CD14-positive monocyte (primary cell): ENCODE data around the gene APOBEC3B. TPM values are rescaled to one million over a fixed set of nuclear protein-coding genes. Genes with fewer than 3 reads are reported as not detected.

Source experiments
- DNase-seq, 3 donors: peaks; one replicate each; pipeline ENCODE4 v3.0.0-alpha.2; 2011 to 2022
- H2AFZ ChIP-seq: 2 replicates; pipeline ENCODE4 v1.6.0; 2012; ENCODE audit warnings: mild to moderate bottlenecking, low read depth, low read length, inconsistent platforms; ENCODE audit not compliant: insufficient read depth, poor library complexity, severe bottlenecking
- H3K27ac ChIP-seq, 2 donors: 1 replicate in 1 of 2; 2 replicates in 1 of 2; pipeline ENCODE4 v1.5.1; 2012 to 2013; ENCODE audit warnings: low read length in 2 of 2, control low read depth in 1 of 2, inconsistent platforms in 1 of 2, low read depth in 1 of 2, mild to moderate bottlenecking in 1 of 2
- H3K27me3 ChIP-seq, 2 donors: one replicate each; pipeline versions ENCODE4 v1.6.0 to v1.6.1; 2011 to 2013; ENCODE audit warnings: low read length in 2 of 2; ENCODE audit not compliant: control insufficient read depth in 2 of 2, insufficient read depth in 2 of 2
- H3K36me3 ChIP-seq, 2 donors: replicated peaks in 1 of 2; 1 replicate in 1 of 2; 2 replicates in 1 of 2; pipeline versions ENCODE4 v1.5.1 to v1.6.1; 2012 to 2013; ENCODE audit warnings: low read length in 2 of 2, control low read depth in 1 of 2, inconsistent platforms in 1 of 2, mild to moderate bottlenecking in 1 of 2; ENCODE audit not compliant: insufficient read depth in 2 of 2, control insufficient read depth in 1 of 2
- H3K4me1 ChIP-seq, 2 donors: 1 replicate in 1 of 2; 2 replicates in 1 of 2; pipeline versions ENCODE4 v1.5.1 to v1.6.1; 2012 to 2013; ENCODE audit warnings: low read length in 2 of 2, control low read depth in 1 of 2, inconsistent platforms in 1 of 2, mild to moderate bottlenecking in 1 of 2, moderate library complexity in 1 of 2; ENCODE audit not compliant: insufficient read depth in 2 of 2, control insufficient read depth in 1 of 2
- H3K4me2 ChIP-seq: replicated peaks from 2 replicates; pipeline ENCODE3; 2012; ENCODE audit warnings: low read length, moderate library complexity, mild to moderate bottlenecking; ENCODE audit not compliant: poor library complexity, severe bottlenecking; ENCODE audit errors: extremely low read depth
- H3K4me3 ChIP-seq, 3 experiments: fragments of 200-600 bp in 1 of 3; sonication (generic) in 1 of 3; replicated peaks in 1 of 3; 1 replicate in 2 of 3; 2 replicates in 1 of 3; pipeline ENCODE4 v1.5.1; 2011 to 2013; ENCODE audit warnings: low read length in 3 of 3, mild to moderate bottlenecking in 3 of 3, control low read depth in 2 of 3, low read depth in 2 of 3, inconsistent platforms in 1 of 3, moderate library complexity in 1 of 3
- H3K79me2 ChIP-seq: 2 replicates; pipeline ENCODE4 v1.6.0; 2012; ENCODE audit warnings: mild to moderate bottlenecking, control low read depth, inconsistent platforms, low read length, moderate library complexity; ENCODE audit not compliant: insufficient read depth
- H3K9ac ChIP-seq: 2 replicates; pipeline ENCODE4 v1.6.0; 2017; ENCODE audit warnings: low read length, mild to moderate bottlenecking; ENCODE audit not compliant: insufficient read depth, poor library complexity, severe bottlenecking
- H3K9me3 ChIP-seq, 2 donors: replicated peaks in 1 of 2; 1 replicate in 1 of 2; 2 replicates in 1 of 2; pipeline versions ENCODE4 v1.5.1 to v1.6.1; 2012 to 2013; ENCODE audit warnings: low read length in 2 of 2, control low read depth in 1 of 2; ENCODE audit not compliant: control insufficient read depth in 1 of 2, insufficient read depth in 1 of 2
- H4K20me1 ChIP-seq: 2 replicates; pipeline ENCODE4 v1.6.0; 2012; ENCODE audit warnings: mild to moderate bottlenecking, low read length, control low read depth, moderate library complexity; ENCODE audit not compliant: insufficient read depth
- H3K27ac Mint-ChIP-seq, 7 donors: one replicate each; pipeline ENCODE4 v1.8.0; 2020; ENCODE audit warnings: mild to moderate bottlenecking in 7 of 7, mixed read lengths in 7 of 7, moderate library complexity in 6 of 7, inconsistent platforms in 2 of 7
- H3K27me3 Mint-ChIP-seq, 3 donors: one replicate each; pipeline ENCODE4 v1.8.0; 2021 to 2022; ENCODE audit warnings: low read depth in 3 of 3, mild to moderate bottlenecking in 3 of 3, mixed read lengths in 3 of 3, moderate library complexity in 3 of 3, inconsistent platforms in 1 of 3
- H3K36me3 Mint-ChIP-seq, 2 donors: one replicate each; pipeline ENCODE4 v1.8.0; 2020; ENCODE audit warnings: mixed read lengths in 2 of 2, inconsistent platforms in 1 of 2, mild to moderate bottlenecking in 1 of 2
- H3K4me1 Mint-ChIP-seq: one replicate; pipeline ENCODE4 v1.8.0; 2020; ENCODE audit warnings: mild to moderate bottlenecking, mixed read lengths
- H3K4me3 Mint-ChIP-seq, 2 donors: one replicate each; pipeline ENCODE4 v1.8.0; 2020; ENCODE audit warnings: mild to moderate bottlenecking in 2 of 2, mixed read lengths in 2 of 2, moderate library complexity in 1 of 2
- H3K9me3 Mint-ChIP-seq, 7 donors: one replicate each; pipeline ENCODE4 v1.8.0; 2020 to 2022; ENCODE audit warnings: mixed read lengths in 7 of 7, mild to moderate bottlenecking in 6 of 7, moderate library complexity in 6 of 7, inconsistent platforms in 2 of 7
- WGBS: methylation state at CpG from one replicate; pipeline ENCODE4 v1.1.5; 2013; ENCODE audit warnings: missing lambda C conversion rate; ENCODE audit not compliant: insufficient coverage; 5-methylcytosine and 5-hydroxymethylcytosine counted together
- intact Hi-C, 2 donors: fragments of 100-400 bp; cut with micrococcal nuclease; formaldehyde crosslinking; loops; one replicate each; pipeline versions ENCODE4 v1.15.0 to v1.15.1; 2023
- polyA plus RNA-seq, 3 donors: library from polyadenylated mRNA; depleted of rRNA in 1 of 3; unstranded in 2 of 3; stranded (reverse) in 1 of 3; fragments of 300-500 nt in 2 of 3; fragments of >200 nt in 1 of 3; fragmentation: Illumina TruSeq in 2 of 3; gene quantifications; 1 replicate in 2 of 3; 2 replicates in 1 of 3; pipeline ENCODE4 v1.2.3, GENCODE V29; 2012 to 2021
- TF ChIP-seq, protein P1 (sequence below): fragments of 200-600 bp; IDR thresholded peaks from one replicate; pipeline ENCODE4 v1.8.0; 2022; ENCODE audit warnings: antibody characterized with exemption, mild to moderate bottlenecking

The APOBEC3B gene
- polyA plus RNA-seq, 3 donors: 0.40 to 48.2 (median 12.6) TPM

DNA sequence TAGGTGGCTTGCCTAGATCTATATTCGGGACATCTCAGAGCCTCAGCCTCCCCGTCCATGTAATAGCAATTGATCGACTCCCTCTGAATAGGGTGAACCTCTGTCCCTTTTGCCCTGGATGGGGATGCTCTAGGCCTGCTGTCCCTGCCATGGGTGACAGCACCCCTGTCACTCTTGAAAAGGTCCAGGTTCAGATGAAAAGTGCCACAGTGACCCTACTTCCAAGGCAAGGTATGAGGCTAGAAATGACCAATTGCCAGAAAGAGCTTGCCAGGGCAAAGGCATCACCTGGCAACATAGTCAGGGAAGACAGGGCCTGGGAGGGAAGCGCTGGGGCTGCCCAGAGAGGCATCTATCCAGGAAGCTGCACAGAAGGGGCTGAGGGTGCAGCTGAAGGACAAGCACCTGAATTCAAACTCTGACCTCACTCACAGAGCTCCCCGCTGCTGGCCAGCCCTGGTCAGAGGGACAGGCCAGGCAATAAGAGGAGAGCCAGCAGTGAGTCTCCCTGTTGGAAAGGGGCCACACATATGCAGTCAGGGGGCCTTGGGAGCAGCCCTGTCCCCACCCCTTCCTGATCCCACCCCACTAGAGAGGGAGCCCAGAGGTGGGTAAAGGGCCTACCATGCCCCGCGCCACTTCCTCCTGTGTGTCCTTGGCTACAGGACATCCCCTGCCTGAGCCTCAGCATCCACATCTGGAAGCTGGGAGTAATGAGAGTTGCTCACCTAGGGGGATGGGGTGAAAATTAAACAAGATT lies 33.8 kb upstream of the APOBEC3B start:
- H3K9me3 ChIP-seq: no peaks in the 10 kb centered on the region
- H3K4me3 Mint-ChIP-seq: no peak overlapping the region
- H3K27me3 Mint-ChIP-seq: peaks cover 2 to 20% (median 4%) of the 10 kb centered on the region in 3 donors

DNA sequence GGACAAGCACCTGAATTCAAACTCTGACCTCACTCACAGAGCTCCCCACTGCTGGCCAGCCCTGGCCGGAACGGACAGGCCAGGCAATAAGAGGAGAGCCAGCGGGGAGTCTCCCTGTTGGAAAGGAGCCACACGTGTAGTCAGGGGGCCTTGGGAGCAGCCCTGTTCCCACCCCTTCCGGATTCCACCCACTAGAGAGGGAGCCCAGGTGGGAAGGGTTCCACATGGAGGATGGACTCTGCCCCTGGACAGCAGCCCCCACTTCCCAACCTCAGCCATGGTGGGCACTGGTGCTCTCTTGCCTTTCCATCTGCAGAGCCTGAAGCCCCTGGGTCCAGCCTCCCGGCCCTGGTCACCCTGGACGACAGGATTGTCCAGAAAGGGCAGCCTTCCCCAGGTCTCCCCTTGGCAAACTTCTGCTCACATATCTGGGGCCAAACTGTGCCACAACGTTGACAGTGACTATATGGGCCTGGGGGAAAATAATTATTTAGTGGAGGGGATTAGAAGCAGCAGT lies 32.2 kb upstream of the APOBEC3B start:
- intact Hi-C loops: loop anchor here in 1 of 2 donors (5.0 to 10.0 kb wide), 2 partner anchors 78 to 195 kb away; partner anchors contain the start of genes CBX6 and SUN2
- no peak overlapping the region for H3K9ac ChIP-seq
- peaks cover 14 to 17% of the 10 kb centered on the region in 2 donors for H3K36me3 Mint-ChIP-seq

More for the DNA sequence above, 33.8 kb upstream of the APOBEC3B start:
- intact Hi-C loops: loop anchor here in 1 of 2 donors (10.0 kb wide), 1 partner anchor 194 kb away; the partner anchor contains the start of gene SUN2
- DNase-seq: peak in 1 of 3 donors; percentile 7
- WGBS: 81% methylated on average over 3 of the region's 7 CpGs
- Mint-ChIP-seq H3K36me3 (peaks cover 13% of the 10 kb centered on the region in 2 donors), H3K9me3 (peaks cover 0 to 5% (median 4%) of the 10 kb centered on the region in 7 donors), H3K27ac (peak overlapping the region; percentile 70 to 99 (median 93)), H3K4me1 (peaks cover 88% of the 10 kb centered on the region)
- H3K27ac ChIP-seq: no peak overlapping the region
- no peak overlapping the region for H3K9ac ChIP-seq
- H3K27me3 ChIP-seq: no peaks in the 10 kb centered on the region
- no peak overlapping the region for H2AFZ ChIP-seq
- H4K20me1 ChIP-seq: no peaks in the 10 kb centered on the region
- H3K4me2 ChIP-seq: no peak overlapping the region
- no peaks in the 10 kb centered on the region for H3K36me3 ChIP-seq
- TF ChIP-seq, protein P1, sequence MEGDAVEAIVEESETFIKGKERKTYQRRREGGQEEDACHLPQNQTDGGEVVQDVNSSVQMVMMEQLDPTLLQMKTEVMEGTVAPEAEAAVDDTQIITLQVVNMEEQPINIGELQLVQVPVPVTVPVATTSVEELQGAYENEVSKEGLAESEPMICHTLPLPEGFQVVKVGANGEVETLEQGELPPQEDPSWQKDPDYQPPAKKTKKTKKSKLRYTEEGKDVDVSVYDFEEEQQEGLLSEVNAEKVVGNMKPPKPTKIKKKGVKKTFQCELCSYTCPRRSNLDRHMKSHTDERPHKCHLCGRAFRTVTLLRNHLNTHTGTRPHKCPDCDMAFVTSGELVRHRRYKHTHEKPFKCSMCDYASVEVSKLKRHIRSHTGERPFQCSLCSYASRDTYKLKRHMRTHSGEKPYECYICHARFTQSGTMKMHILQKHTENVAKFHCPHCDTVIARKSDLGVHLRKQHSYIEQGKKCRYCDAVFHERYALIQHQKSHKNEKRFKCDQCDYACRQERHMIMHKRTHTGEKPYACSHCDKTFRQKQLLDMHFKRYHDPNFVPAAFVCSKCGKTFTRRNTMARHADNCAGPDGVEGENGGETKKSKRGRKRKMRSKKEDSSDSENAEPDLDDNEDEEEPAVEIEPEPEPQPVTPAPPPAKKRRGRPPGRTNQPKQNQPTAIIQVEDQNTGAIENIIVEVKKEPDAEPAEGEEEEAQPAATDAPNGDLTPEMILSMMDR: no peak
- peaks cover 85 to 94% of the 10 kb centered on the region in 2 donors for H3K4me1 ChIP-seq
- H3K79me2 ChIP-seq: peaks cover 8% of the 10 kb centered on the region
- no peak overlapping the region for H3K4me3 ChIP-seq

More for the DNA sequence above, 32.2 kb upstream of the APOBEC3B start:
- Histone ChIP-seq H3K4me3 (no peak overlapping the region), H3K27me3 (no peaks in the 10 kb centered on the region), H3K4me1 (peaks cover 82 to 94% of the 10 kb centered on the region in 2 donors), H2AFZ (no peak overlapping the region), H3K27ac (no peak overlapping the region), H4K20me1 (no peaks in the 10 kb centered on the region), H3K9me3 (no peaks in the 10 kb centered on the region), H3K36me3 (no peaks in the 10 kb centered on the region), H3K4me2 (no peak overlapping the region), H3K79me2 (peaks cover 18% of the 10 kb centered on the region)
- DNase-seq: peak in 1 of 3 donors; percentile 4
- peaks cover 87% of the 10 kb centered on the region for H3K4me1 Mint-ChIP-seq
- TF ChIP-seq, protein P1: no peak
- no peak overlapping the region for H3K4me3 Mint-ChIP-seq
- peaks cover 0 to 5% (median 4%) of the 10 kb centered on the region in 7 donors for H3K9me3 Mint-ChIP-seq
- WGBS: 88% methylated on average over 7 of the region's 8 CpGs
- peaks cover 2 to 20% (median 4%) of the 10 kb centered on the region in 3 donors for H3K27me3 Mint-ChIP-seq
- H3K27ac Mint-ChIP-seq: peak overlapping the region in 5 of 7 donors; percentile 18 to 100 (median 99)
